GM18868 (cell line): Measurements from ENCODE around the gene TMEM163.
"Not testable (repeated sequence)": the region's sequence is repeated elsewhere in the genome, so short reads cannot be mapped to it uniquely, and the experiment has no call there.

Experiments
- ATAC-seq: cut with Tn5 transposase; IDR thresholded peaks from one replicate; pipeline ENCODE4 v1.9.1; 2021; ENCODE audit warnings: mild to moderate bottlenecking, moderate library complexity; ENCODE audit not compliant: unreplicated experiment

TMEM163 gene

DNA sequence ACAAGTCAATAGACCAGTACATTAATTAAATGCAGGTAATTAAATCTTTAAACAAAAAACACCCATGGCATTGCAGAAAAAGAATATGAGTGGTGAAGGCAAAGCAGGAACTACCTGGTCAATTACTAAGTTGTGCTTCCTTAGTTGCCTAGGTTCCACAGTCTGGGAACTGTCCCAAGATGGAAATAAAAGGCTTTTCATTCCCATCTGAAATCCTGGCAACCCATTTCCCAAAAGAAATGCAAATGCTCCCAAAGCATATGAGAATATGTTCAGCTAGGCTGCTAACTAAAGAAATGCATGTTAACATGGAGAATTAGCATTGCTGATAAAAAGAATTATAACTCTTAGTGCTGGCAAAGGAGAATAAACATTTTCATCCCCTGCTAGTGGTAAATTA is 177.8 kb downstream of the TMEM163 start:
- ATAC-seq = no peak

DNA sequence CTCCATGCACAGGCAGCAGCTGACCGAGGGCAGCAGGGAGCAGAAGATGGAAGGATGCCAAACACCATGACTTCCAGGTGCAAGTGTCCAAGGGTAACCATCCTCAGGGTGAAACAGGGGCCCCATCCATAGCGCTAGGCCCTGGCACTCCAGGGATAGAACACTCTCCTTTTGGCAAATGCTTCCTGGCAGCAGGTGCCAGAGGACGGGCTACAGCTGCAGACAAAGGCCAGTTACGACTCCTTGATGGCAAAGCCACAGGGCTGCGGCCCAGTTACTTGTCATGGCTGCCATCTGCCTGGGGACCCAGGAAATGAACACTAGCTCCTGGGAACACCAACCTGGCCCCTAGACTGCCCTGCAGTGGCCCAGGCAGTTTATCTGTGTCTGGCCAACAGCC is 178.8 kb downstream of the TMEM163 start:
- no peak for ATAC-seq

DNA sequence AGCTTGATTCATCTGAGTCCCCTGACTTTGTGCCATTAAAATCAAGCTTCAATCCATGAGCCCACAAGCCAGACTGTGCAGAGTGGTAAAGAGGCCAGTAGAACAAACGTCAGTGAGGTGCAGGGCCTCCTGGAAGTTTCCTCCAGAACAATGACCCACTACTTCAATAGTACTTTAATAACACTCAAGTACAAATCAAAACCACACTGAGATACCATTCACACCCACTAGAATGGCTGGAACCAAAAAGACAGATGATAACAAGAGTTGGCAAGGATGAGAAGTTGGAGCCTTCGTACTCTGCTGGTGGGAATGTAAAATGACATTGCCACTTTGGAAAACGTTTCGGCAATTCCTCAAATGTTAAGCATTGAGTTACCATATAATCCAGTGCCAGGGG is 181.1 kb downstream of the TMEM163 start:
- ATAC-seq = no peak

DNA sequence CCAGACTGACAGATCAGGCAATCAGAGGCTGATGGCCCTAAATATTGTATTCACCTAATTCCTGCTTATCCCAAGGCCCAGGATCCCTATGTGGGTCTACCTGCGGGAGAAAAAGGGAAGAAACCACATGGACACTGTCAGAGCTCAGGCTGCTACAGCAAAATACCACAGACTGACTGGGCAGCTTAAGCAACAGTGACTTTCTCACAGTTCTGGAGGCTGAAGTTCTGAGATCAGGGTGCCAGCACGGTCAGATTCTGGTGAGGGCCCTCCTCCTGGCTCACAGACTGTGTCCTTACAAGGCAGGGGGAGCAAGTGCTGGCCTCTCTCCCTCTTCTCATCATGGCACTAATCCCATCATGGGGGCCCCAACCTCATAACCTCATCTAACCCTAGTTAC is 181.7 kb downstream of the TMEM163 start:
- ATAC-seq = no peak

DNA sequence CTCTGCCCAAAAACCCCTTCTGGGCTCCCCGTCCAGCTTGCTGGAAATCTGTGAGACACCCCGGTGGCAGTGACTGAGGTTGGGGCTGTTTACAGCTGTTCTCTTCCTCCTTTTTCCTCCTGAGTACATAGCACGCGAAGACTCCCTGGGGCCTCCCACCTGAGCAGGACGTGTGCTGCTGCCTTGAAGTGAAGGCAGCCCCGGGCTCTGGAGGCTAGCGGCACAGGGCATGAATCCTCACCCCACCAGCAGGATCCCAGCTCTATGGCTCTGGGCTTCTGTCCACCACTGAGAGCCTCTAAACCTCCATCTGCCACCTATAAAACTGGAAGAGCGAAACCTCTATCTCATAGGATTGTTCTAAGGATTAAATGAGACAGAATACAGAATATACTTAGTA is 182.5 kb downstream of the TMEM163 start:
- no peak for ATAC-seq

DNA sequence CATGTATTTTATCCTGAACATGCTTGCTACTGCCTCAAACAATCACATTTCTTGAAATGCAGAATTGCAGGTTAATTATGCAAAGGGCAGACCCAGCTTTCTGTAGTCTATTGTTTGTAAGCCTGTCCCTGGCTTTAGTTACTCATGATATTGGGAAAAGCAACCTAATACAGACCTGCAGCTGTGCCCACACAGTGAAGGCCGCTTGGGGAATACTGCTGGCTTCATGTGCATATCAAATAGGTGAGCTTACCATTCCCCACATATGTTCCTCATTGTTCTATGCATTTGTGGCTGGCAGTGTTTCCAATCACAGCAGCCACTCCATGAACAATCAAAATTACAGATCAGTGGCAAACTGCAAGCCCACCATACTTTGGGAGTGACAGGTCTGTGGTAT is 186.3 kb downstream of the TMEM163 start:
- no peak for ATAC-seq

DNA sequence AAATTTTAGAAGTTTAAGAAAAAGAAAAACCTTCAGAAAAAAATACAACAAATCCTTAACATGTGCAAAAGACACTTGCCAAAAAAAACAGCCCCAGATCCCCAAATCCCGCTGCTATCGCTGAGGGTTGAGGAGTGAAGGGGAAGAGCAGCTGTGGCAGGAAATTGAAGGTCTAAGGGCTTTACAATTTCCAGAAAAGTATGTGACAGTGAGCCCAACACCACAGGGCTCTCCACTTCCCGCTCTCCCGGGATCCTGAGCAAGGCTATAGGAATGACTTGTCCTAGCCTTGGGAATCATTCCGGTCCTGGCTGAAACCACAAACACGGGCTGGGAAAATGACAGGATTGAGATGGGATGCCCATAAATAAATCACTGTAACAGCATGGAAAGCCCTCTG is 191.4 kb downstream of the TMEM163 start:
- ATAC-seq = no peak

DNA sequence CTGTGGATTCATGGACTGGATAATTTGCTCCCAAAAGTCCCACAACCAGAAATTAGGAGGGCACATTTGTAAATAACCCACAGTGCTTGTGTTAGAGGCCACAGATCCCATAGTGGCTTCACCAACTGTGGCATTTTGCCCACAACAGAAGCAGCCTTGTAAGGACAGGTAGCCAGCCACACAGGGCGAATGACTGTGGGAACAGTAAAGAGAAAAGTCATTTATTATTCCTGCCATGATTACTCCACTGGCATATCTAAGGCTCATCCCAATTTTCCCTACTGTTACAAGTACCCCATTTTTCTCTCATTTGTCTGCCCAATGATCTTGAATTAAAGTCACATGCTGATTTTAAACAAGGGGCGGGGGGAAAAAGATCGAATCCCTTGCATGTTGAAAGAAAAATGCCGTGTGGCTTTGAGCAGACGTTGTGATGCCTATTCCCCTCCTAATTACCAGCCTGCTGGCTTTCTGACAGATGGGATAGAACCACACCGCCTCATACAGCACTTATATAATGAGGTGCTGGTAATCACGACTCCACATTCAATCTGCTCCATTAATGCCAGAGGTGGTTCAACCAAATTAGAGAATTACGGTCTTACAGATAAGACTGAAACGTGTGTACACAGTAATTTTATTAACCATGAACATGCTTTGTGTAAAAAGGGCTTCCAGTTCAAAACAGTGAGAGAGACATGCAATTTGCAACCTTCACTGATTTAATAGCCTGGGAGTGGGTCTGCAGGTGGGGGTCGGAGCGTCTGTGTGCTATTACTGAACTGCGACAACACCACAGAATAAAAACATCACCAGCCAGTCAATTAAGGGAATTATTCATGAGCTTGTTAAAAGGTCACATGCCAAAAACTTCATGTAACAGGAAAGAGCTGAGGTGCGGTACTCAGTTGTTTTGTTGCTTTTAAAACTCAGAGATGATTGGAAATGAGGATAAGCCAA is 196.0 kb downstream of the TMEM163 start:
- ATAC-seq = no peak

DNA sequence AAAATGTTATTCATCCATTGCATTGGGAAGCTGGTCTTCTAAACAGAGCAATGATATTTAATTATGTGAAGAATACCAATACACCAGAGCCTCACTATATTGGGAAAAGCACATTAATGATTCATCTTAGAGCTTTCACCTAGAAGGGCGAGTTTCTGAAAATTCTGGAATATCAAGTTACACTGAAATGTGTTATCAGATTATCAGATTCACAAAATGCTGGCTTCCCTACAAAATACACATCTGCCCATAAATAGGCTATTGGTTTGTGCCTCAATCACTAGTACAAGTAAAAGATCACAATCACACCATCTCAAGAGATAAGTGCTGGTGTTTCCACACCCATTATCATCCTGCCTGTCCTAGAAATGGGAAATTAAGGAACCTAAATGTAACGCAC is 200.7 kb downstream of the TMEM163 start:
- ATAC-seq = no peak

DNA sequence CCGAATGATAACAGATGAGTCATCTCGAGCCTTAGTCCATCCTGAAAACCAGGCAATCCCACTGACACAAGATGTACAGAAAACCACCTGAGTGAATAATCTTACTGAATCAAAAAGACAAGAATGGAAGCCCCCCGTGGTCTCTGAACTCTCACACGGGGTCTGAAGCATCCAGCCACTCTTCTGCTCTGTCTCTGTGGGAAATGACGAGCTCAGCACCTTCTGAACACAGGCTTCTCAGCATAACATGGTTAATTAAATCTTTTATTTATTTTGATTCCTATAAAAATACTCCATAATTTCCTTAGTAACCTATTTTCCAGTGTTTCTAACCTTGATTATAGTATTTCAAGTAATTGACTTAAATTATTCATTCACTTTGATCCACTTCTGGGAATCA is 203.7 kb downstream of the TMEM163 start:
- no peak for ATAC-seq

DNA sequence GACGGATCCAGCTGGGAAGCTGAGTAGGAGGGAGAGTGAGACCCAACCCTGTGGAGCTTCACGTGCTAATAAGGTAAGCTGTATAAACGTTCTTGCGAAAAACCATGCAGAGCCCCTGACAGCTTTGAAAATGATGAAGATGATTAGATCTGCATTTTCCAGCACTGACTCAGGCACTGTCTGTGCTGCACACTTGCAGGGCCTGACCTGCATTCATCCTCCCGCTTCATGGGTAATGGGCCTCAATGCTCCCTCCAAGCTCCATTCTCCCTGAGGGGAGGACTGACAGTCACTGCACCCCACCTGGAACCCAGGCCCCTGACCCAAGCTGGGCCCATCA is 205.4 kb downstream of the TMEM163 start:
- no peak for ATAC-seq

DNA sequence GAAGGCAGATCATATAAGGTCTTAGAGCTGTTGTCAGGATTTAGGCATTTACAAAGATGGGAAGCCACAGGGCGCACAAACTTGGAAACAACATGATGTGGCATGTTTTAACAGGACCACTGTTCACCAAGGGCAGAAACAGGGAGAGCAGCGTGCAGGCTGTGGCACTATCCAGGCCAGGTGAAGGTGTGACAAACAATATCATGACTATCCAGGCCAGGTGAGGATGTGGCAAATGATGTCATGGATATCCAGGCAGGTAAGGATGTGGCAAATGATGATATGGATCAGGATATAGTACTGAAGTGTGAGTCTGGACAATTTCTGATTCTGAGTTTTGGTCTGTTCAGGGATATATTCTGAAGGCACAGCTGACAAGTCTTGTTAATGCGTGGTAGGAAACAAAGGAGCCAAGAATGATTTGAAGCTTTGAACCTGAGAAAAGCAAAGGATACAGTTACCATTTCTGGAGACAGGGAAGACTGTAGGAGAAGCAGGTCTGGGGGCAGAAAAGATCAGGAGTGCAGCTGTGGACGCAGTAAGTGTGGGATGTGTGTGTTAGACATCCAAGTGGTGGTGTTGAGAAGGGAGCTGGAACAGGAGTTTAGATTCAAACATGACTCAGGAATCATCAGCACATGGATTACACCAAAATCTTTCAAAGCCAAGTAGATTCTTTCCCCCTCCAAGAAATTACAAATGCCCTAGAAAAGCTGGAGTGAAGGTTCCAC is 205.9 kb downstream of the TMEM163 start:
- ATAC-seq = no peak

DNA sequence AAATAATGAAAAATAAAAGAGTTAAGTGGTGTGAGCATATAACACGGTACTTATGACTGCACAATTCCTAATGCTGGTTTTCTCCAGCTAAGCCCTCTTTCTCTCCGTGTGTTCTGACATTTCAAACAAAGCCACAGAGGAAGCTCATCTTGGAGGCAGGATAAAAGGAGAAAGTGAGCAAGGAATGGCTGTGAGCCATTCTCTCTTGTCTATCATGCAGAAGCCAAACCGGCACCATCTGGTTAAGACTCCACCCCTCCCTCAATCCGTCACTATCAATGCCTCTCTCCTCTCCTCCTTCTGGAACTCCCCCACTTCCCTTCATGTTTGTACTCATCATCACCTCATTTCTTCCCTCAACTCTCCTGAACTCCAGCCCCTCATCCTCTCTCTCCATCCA is 210.4 kb downstream of the TMEM163 start:
- ATAC-seq = no peak

DNA sequence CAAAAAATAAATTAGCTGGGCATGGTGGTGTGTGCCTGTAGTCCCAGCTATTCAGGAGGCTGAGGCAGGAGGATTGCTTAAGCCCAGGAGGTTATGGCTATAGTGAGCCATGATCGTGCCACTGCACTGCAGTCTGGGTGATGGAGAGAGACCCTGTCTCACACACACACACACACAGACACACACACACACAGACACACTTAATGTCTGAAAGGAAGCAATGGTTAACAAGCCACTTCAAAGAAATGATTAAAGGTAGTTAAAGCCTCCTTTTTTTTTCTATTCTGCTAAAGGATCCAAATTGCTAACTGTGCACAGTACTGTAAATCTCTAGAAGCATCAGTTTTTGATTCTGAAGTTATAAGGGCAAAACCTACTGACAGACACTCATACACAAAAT is 211.1 kb downstream of the TMEM163 start:
- no peak for ATAC-seq

DNA sequence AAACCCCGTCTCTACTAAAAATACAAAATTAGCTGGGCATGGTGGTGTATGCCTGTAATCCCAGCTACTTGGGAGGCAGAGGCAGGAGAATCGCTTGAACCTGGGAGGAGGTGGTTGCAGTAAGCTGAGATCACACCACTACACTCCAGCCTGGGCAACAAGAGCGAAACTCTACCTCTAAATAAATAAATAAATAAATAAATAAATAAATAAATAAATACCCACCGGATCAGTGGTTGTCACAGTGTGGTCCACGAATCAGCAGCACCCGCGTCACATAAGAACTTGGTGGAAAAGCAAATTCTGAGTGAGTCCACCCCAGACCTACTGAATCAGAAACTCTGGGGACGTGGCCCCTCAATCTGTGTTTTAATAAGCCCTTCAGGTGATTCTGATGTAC is 211.6 kb downstream of the TMEM163 start:
- ATAC-seq = not testable (repeated sequence)

DNA sequence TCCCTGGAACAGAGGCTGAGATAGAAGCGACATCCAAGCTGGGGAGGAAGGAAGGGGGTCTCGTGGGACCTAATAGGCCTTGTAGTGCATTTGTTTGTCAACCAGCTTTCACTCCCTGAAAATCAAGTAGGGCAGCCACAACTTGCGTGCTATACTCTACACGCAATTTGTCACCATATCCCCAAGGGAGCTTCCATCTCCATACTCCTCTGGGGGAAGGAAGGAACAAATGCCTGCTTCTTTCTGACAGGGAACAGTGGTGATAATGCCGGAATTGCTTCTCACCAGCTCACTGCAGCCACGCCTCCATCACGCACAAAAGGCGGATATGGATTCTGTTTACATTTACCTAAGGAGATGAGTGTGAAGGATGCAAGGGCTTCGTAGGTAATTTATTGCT is 213.4 kb downstream of the TMEM163 start:
- ATAC-seq = no peak

DNA sequence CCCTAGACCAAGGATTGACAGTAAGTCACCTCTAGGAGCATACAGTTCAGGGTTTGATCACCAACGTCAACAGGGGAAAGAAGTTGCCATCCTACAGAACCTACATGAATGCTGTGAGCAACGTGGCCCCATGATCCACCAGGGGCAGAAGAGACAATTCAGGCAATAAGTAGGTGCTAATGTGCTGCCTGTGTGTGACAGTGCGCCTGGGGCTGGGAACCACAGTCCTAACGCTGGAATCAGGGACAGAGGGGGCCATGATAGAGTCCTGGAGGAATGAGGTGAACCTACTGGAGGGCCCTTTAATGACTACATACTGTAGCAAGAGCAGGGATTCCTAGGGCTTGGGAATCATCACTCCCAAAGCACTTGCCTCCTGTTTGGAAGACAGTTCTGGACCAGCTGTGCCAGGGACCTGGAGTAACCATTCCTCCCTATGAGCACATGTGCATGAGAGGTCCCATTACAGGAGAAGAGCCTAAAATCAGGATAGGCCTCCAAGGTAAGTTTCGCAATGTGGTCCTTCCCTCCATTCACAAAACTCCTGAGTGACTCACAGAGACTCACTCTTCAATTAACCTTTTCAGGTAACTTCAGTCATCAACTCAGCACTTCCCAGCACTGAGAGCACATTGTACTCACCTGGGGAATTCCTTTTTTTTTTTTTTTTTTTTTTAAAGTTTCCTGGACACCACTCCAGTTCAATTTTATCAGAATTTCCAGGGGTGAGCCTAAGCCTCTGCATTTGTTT is 214.0 kb downstream of the TMEM163 start:
- no peak for ATAC-seq

DNA sequence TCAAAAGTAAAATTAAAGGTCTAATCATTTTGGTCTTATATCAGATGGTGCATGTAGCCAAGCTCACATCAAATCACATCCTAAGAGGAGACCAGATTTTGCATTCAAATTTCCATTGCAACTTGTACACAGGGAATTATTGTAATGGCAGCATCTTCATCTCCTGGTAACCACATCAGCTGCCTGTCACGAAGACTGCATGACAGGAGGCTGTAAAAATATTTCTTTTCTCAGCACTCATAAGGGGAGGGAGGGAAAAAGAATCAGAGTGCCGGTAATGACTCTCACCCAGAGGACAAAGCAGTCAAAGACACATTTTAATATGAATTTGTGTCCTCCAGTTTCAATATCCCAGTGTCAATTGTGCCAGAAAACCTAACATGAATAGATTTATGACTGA is 216.7 kb downstream of the TMEM163 start:
- ATAC-seq = no peak

DNA sequence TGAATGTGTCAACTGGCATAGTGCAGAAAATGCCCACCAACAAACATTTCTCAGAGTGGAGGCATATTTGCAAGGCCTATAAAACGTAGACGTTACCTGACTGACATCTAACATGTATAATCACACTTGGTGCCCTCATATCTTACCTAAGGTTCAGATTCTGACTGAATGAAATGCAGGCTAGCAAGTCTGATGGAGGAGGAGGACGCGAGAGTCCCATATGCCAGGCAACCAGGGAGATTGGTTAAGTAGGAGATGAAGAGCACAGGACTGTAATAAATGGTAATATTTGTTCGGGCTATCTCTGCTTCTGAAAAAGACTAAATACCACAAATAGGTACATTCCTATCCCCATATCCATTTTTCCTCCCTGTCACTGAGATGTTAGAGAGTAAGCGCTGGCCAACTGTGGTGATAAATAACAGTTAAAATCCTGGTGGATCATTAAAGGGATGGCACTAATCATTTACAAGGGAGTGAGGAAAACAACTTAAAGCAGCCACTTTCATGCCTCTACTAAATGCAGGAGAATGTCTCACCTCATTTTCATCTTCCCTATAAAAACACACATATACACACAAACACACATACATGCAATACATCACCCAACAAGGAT is 217.2 kb downstream of the TMEM163 start:
- ATAC-seq = no peak

DNA sequence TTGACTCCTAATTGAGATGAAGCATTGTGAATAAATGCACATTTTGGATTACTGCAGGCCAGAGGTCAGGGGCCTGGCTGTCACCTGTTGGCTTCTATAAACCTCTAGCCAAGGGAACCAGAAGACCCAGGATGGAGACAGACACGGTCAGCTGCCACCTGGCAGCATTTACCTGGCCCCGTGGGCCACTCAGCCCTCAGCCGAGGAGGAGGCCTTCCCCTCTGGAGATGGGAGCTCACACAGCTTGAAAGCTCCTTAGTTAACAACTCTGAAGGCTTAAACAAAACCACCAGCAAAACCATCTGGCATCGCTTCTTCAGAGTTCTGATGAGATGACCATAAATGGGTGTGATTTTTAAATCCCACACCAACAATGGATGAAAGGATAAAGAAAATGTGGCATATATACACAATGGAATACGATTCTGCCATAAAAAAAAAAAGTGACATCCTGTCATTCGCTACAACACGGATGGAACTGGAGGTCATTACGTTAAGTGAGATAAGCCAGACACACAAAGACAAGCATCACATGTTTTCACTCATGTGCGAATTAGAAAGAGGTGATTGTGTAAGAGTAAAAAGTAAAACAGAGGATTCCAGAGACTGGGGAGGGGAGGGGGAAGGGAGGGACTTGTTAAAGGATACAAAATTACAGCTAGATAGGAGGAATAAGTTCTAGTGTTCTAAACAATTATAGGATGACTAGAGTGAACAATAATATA is 218.4 kb downstream of the TMEM163 start:
- no peak for ATAC-seq
